Measurements from ENCODE around the gene SRSF2.

SRSF2 gene

GRCh38 chr17:76737082-76737675, at the start of gene SRSF2:
TSS of gene SRSF2 (minus strand) at chr17:76737331. CDS start at chr17:76737160, 171 bp downstream.
- H3K4me3 ChIP-seq (ENCODE audit: low read depth, low read length), result peak within 1 kb of the TSS; percentile 92
- no peak for TF ChIP-seq CTCF (IDR thresholded peaks at IDR 0.05; ENCODE audit: low read depth, low read length)
- in situ Hi-C loops (cut with HindIII; ENCODE audit: low sequenced_read_pairs), result no loop called here
- DNase-seq (ENCODE audit: low read depth, low spot score), result peak; percentile 99

- H3K4me3 ChIP-seq (ENCODE audit: low read depth, low read length), result no peak overlapping the region
- in situ Hi-C loops (cut with HindIII; ENCODE audit: low sequenced_read_pairs), result no loop called here
- DNase-seq (ENCODE audit: low read depth, low spot score), result no peak
- no peak for TF ChIP-seq CTCF (IDR thresholded peaks at IDR 0.05; ENCODE audit: low read depth, low read length)
Measured at GRCh38 chr17:76784926-76785325, 47.8 kb upstream of the SRSF2 start.

- no peak for DNase-seq (ENCODE audit: low read depth, low spot score)
- H3K4me3 ChIP-seq (ENCODE audit: low read depth, low read length), result no peak overlapping the region
- in situ Hi-C loops (cut with HindIII; ENCODE audit: low sequenced_read_pairs), result no loop called here
- TF ChIP-seq CTCF (IDR thresholded peaks at IDR 0.05; ENCODE audit: low read depth, low read length), result no peak
Measured at GRCh38 chr17:76783146-76783545, 46.0 kb upstream of the SRSF2 start.

- DNase-seq (ENCODE audit: low read depth, low spot score), result no peak
- in situ Hi-C loops (cut with HindIII; ENCODE audit: low sequenced_read_pairs), result no loop called here
- TF ChIP-seq CTCF (IDR thresholded peaks at IDR 0.05; ENCODE audit: low read depth, low read length), result peak; percentile 10
- H3K4me3 ChIP-seq (ENCODE audit: low read depth, low read length), result no peak overlapping the region
Measured at GRCh38 chr17:76781056-76781982, 44.2 kb upstream of the SRSF2 start.

- no peak for TF ChIP-seq CTCF (IDR thresholded peaks at IDR 0.05; ENCODE audit: low read depth, low read length)
- no peak overlapping the region for H3K4me3 ChIP-seq (ENCODE audit: low read depth, low read length)
- no peak for DNase-seq (ENCODE audit: low read depth, low spot score)
- in situ Hi-C loops (cut with HindIII; ENCODE audit: low sequenced_read_pairs), result no loop called here
Measured at GRCh38 chr17:76775021-76775600, 38.0 kb upstream of the SRSF2 start.

- in situ Hi-C loops (cut with HindIII; ENCODE audit: low sequenced_read_pairs), result no loop called here
- TF ChIP-seq CTCF (IDR thresholded peaks at IDR 0.05; ENCODE audit: low read depth, low read length), result no peak
- DNase-seq (ENCODE audit: low read depth, low spot score), result peak; percentile 72
- no peak overlapping the region for H3K4me3 ChIP-seq (ENCODE audit: low read depth, low read length)
Measured at GRCh38 chr17:76772842-76773525, 35.9 kb upstream of the SRSF2 start.
